Measurements from ENCODE around the gene TBL1X. TPM values are rescaled to one million over a fixed set of nuclear protein-coding genes. Genes with fewer than 3 reads are reported as not detected.
A peak's percentile ranks its signal among the peaks of the same experiment; 100 is the strongest.

TBL1X gene
- 10 to 100 TPM; 25.3 to 54.1 (median 38.2) TPM for total RNA-seq

DNA sequence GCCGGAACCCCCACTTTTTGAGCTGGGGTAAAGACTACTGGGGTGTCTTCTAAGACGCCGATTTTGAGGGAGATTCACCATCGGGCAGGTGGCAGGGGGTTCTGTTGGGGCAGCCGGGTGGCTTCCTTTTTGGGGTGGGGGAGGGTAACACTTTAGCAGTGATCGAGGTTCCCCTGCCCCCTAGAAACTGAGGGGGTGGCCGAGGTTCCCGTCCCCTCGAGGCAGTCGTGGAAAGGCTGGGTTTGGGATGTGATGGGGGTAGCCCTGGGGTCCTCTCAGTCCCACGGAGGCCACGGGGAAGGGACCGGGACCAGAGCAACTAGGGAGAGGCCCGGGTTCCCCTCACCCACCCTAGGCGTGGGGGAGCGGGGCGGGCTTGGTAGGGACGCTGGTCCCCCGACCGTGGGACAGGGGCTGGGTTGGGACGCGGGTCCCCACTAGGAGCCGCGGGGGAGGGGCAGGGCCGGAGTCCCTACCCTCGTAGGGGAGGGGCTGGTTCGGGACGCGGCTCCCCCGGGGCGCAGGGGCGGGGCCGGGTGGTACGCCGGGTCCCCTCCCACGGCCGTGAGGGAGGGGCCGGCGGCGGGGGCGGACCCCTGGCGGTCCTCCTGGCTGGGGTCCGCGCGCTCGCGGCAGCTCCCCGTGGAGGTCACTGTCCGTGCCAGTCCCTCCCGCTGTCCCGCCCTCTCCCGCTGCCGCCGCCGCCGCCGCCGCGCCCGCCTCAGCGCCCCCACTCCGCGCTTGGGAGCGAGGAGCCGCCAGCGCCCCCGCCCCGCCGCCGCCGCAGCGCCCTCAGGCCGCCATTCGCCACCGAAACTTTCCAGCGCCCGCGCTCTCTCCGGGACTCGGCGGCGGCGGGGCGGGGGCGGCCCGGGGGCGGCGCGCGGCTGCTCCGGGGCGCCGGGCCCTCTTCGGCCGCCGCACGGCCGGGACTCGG lies at the start of gene TBL1X:
Gene TBL1X (plus strand): TSS at position 624 of the 937 bp plus-strand sequence. CDS start 188,529 bp downstream, outside the sequence.
- Histone ChIP-seq H3K27me3 (no peaks in the 10 kb centered on the region), H3K4me3 (peak within 1 kb of the TSS; percentile 65 to 78 (median 71)), H3K36me3 (no peaks in the 10 kb centered on the region), H3K9me3 (no peaks in the 10 kb centered on the region), H3K4me1 (peaks cover 10 to 64% (median 44%) of the 10 kb centered on the region in 4 donors), H3K27ac (replicated peaks in 1 of 4) (peak within 1 kb of the TSS; percentile 89 to 91 (median 90))
- WGBS: 7% methylated on average over 19 of the region's 99 CpGs
- no peak for DNase-seq (ENCODE audit: extremely low spot score)
- intact Hi-C loops (cut with DNase I): loop anchor here (10.0 kb wide), 1 partner anchor 220 kb away; no protein-coding TSS in a partner anchor
- TF ChIP-seq POLR2A (IDR thresholded peaks at IDR 0.05; ENCODE audit: low read depth) (no peak), EP300 (IDR thresholded peaks at IDR 0.05) (no peak), POLR2AphosphoS5 (IDR thresholded peaks at IDR 0.05) (peak in 1 of 2 donors; percentile 25)
- TF ChIP-seq, protein P1, sequence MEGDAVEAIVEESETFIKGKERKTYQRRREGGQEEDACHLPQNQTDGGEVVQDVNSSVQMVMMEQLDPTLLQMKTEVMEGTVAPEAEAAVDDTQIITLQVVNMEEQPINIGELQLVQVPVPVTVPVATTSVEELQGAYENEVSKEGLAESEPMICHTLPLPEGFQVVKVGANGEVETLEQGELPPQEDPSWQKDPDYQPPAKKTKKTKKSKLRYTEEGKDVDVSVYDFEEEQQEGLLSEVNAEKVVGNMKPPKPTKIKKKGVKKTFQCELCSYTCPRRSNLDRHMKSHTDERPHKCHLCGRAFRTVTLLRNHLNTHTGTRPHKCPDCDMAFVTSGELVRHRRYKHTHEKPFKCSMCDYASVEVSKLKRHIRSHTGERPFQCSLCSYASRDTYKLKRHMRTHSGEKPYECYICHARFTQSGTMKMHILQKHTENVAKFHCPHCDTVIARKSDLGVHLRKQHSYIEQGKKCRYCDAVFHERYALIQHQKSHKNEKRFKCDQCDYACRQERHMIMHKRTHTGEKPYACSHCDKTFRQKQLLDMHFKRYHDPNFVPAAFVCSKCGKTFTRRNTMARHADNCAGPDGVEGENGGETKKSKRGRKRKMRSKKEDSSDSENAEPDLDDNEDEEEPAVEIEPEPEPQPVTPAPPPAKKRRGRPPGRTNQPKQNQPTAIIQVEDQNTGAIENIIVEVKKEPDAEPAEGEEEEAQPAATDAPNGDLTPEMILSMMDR (IDR thresholded peaks at IDR 0.05): no peak

DNA sequence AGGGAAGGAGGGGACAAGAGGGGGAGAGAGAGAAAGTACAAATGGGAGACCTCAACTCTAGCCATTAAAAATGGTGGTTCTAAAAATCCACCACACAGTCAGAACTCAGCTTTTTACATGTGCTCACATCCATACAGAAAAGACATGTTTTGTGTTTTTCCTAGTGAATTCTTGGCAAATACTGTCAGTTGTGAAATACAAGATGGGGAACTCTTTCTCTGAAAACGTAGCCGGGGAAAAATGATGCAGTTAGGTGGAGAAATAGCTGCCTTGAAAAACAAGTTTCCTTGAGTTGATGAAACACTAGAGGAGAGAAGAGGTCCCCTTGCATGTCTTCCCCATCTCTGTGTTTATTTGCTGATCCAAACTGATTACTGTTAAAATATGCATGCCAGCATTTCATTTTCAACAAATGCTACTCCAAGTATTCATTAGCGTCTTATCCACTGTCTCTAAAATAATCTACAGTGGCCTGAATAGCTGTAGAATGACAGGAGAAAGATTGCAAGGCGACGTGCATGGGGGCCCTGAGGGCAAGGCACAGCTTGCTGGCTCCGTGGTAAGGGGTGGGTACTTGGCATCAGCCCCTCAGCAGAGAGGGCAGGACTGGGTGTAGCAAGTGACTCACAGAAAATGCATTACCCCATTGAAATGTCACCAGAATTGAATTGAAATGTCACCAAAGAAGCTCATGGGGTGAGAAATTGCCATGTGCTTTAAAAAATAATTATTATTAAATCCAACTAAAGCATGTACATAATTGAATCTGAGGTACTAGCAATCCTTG lies 48.1 kb upstream of the TBL1X start:
- 39% methylated on average over 6 of the region's 6 CpGs for WGBS
- H3K27ac ChIP-seq (replicated peaks in 1 of 4): peak overlapping the region in 3 of 4 donors; percentile 8 to 31 (median 9)
- intact Hi-C loops (cut with DNase I): no loop called here
- DNase-seq (ENCODE audit: extremely low spot score): no peak
- no peaks in the 10 kb centered on the region for H3K27me3 ChIP-seq
- no peaks in the 10 kb centered on the region for H3K36me3 ChIP-seq
- no peaks in the 10 kb centered on the region for H3K9me3 ChIP-seq
- TF ChIP-seq, protein P1 (IDR thresholded peaks at IDR 0.05): no peak
- TF ChIP-seq EP300 (IDR thresholded peaks at IDR 0.05): no peak
- peak in 1 of 2 donors; percentile 22 for TF ChIP-seq POLR2AphosphoS5 (IDR thresholded peaks at IDR 0.05)
- TF ChIP-seq POLR2A (IDR thresholded peaks at IDR 0.05; ENCODE audit: low read depth): no peak
- no peak overlapping the region for H3K4me3 ChIP-seq
- peaks cover 0 to 7% (median 0%) of the 10 kb centered on the region in 4 donors for H3K4me1 ChIP-seq

DNA sequence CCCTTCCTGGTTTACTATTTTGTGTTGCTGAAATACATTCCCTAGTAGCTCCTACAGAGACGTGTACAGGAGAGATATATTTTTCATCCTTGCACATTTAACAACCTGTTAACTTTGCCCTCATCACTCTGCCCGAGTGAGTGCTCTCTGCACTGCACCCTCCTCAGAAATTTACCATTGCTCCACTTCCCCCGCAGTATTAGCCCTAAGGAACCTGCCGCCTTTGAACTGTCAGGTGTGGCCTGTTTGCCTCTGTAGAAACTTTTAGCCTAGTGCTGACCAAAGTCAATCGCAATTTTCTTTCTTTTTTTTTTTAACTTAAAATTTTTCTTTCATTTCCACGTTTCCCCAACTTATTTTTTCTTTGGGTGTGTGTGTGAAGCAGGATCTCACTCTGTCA lies 46.6 kb upstream of the TBL1X start:
- no peak for DNase-seq (ENCODE audit: extremely low spot score)
- Histone ChIP-seq H3K36me3 (no peaks in the 10 kb centered on the region), H3K27ac (replicated peaks in 1 of 4) (no peak overlapping the region), H3K9me3 (no peaks in the 10 kb centered on the region), H3K27me3 (no peaks in the 10 kb centered on the region), H3K4me1 (peaks cover 0 to 7% (median 0%) of the 10 kb centered on the region in 4 donors), H3K4me3 (no peak overlapping the region)
- WGBS: 74% methylated on average over 6 of the region's 6 CpGs
- TF ChIP-seq POLR2A (IDR thresholded peaks at IDR 0.05; ENCODE audit: low read depth) (no peak), EP300 (IDR thresholded peaks at IDR 0.05) (no peak), POLR2AphosphoS5 (IDR thresholded peaks at IDR 0.05) (no peak)
- TF ChIP-seq, protein P1 (IDR thresholded peaks at IDR 0.05): no peak
- intact Hi-C loops (cut with DNase I): no loop called here

DNA sequence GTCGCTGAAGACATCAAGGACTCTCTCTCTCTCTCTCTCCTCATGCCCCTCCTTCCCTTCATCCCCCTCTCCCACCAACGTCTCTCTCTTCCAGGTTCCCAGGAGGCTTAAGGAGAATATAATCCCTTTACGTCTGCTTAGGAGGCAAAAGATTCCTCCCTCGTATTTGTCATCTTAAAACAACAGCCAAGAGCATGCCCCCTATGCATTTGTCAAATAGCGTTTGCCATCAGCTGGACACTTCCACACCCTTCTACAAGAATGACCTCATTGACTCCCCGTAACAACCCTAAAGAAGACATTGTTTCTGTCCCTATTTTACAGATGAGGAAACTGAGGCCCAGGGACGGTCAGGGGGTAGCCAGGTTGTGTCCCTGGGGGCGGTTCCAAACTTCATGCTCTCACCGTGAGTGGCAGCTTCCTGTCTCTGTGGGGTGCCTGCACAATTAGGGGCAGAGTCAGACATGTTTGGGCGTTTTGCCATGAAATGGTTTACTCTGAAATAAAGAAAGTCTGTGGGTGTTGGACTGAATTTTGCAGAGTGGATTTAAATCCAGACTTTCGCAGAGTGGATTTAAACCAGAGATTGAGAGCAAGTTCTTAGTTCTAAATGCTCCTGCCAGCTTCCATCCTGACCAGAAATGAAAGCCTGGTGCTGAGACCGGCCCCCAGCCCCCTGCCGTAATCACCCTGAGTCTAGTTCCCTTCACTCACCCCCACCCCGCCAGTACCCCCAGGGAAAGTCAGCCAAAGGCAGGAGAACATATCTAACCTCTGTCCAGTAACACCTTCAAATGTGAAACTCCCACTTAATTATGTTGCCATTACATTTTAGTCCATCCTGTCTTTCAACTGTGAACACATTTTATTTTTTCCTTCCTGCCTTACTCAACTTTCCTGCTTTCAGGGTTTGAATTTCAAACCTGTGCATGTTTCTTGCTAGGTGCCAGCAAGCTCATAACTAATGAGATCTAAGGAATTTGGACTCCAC lies 44.3 kb upstream of the TBL1X start:
- no peak for DNase-seq (ENCODE audit: extremely low spot score)
- intact Hi-C loops (cut with DNase I): no loop called here
- no peak overlapping the region for H3K4me3 ChIP-seq
- WGBS: 55% methylated on average over 14 of the region's 14 CpGs
- H3K4me1 ChIP-seq: peaks cover 0 to 7% (median 0%) of the 10 kb centered on the region in 4 donors
- no peaks in the 10 kb centered on the region for H3K27me3 ChIP-seq
- no peak overlapping the region for H3K27ac ChIP-seq (replicated peaks in 1 of 4)
- H3K36me3 ChIP-seq: no peaks in the 10 kb centered on the region
- no peak for TF ChIP-seq EP300 (IDR thresholded peaks at IDR 0.05)
- no peaks in the 10 kb centered on the region for H3K9me3 ChIP-seq

All from esophagus muscularis mucosa (tissue), 4 donors.